ENCODE data around the gene TBPL1.

DNA sequence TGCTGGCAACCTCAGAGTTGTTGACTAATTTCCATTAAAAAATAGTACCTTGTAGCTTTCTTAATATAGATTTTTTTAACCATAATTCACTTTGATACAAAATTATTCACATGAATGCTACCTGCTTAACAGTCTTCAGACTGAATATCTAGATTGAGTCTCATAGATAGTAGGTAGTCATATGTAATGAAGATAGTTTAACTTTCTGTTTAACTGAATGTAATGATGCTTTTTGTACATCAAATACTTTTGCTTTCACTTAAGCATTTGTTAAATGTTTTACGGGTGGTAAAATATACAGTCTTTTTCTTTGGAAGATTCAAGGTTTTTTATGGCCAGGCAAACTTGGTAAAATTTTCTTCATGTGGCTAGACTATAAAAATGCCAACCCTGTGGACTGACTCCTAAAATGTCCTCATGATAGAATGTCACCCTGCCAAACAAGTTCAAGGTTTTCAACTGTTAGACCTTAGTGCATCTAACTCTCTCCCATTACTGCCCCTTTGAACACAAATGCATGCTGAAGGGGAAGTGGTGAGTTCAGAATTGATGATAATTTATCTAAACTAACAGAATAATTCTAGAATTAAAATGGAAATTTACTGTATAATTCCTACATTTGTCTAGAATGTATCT is 16.4 kb downstream of the TBPL1 start:
- TF ChIP-seq, protein P1, sequence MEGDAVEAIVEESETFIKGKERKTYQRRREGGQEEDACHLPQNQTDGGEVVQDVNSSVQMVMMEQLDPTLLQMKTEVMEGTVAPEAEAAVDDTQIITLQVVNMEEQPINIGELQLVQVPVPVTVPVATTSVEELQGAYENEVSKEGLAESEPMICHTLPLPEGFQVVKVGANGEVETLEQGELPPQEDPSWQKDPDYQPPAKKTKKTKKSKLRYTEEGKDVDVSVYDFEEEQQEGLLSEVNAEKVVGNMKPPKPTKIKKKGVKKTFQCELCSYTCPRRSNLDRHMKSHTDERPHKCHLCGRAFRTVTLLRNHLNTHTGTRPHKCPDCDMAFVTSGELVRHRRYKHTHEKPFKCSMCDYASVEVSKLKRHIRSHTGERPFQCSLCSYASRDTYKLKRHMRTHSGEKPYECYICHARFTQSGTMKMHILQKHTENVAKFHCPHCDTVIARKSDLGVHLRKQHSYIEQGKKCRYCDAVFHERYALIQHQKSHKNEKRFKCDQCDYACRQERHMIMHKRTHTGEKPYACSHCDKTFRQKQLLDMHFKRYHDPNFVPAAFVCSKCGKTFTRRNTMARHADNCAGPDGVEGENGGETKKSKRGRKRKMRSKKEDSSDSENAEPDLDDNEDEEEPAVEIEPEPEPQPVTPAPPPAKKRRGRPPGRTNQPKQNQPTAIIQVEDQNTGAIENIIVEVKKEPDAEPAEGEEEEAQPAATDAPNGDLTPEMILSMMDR (IDR thresholded peaks at IDR 0.05; ENCODE audit: low read depth, low read length): no peak
- no peak for TF ChIP-seq POLR2A (IDR thresholded peaks at IDR 0.05; ENCODE audit: extremely low read depth, insufficient read length)
- TF ChIP-seq, protein P2, sequence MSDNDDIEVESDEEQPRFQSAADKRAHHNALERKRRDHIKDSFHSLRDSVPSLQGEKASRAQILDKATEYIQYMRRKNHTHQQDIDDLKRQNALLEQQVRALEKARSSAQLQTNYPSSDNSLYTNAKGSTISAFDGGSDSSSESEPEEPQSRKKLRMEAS (IDR thresholded peaks at IDR 0.05; ENCODE audit: low read depth, low read length): no peak
- TF ChIP-seq MYC (IDR thresholded peaks at IDR 0.05; ENCODE audit: low read depth, low read length): no peak

All from NB4 (cell line).